GM21367 (cell line): Measurements from ENCODE around the gene GTF2A1L.
"Not testable (repeated sequence)": the region's sequence is repeated elsewhere in the genome, so short reads cannot be mapped to it uniquely, and the experiment has no call there.

Experiments used
- ATAC-seq: cut with Tn5 transposase; IDR thresholded peaks from one replicate; pipeline ENCODE4 v1.9.1; 2021; ENCODE audit not compliant: unreplicated experiment

Gene GTF2A1L

GRCh38 chr2:48695991-48696390, 78.3 kb downstream of the GTF2A1L start:
- ATAC-seq = no peak

DNA sequence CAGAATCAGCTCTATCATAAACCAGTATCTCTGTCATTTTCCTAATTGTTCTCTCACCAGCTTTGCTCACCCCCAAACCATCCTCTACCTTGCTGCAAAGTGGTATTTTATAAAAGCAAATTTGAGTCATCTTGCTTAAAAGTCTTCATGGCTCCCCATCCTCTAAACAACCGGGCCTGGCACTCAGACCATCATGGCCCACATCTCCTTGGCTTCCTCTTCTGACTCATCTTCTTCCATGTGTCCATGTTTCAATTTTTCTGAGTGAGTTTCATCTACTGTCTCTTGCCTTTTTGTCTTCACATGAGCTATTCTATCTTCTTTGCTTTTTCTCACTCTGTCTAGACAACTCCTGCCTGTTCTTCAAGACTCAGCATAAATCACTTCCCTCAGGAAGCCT, 79.2 kb downstream of the GTF2A1L start:
- ATAC-seq = no peak

GRCh38 chr2:48699348-48699930, 81.8 kb downstream of the GTF2A1L start:
- ATAC-seq = no peak

GRCh38 chr2:48703621-48704020, 86.0 kb downstream of the GTF2A1L start:
- not testable (repeated sequence) for ATAC-seq

DNA sequence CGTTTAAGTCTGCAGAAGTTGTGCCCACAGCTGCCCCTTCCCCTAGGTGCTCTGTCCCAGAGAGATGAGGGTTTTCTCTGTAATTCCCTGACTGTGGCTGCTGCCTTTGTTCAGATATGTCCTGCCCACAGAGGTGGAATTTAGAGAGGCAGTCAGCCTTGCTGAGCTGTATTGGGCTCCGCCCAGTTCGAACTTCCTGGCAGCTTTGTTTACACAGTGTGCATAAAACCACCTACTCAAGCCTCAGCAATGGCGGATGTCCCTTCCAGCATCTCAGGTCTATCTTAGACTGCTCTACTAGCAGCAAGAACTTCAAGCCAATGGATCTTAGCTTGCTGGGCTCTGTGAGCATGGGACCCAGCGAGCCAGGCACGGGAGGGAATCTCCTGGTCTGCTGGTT, 89.8 kb downstream of the GTF2A1L start:
- ATAC-seq = no peak

- ATAC-seq = no peak
These were observed 91.7 kb downstream of the GTF2A1L start for GRCh38 chr2:48709096-48710034.

- ATAC-seq = no peak
These were observed 93.7 kb downstream of the GTF2A1L start for GRCh38 chr2:48711343-48711742.

DNA sequence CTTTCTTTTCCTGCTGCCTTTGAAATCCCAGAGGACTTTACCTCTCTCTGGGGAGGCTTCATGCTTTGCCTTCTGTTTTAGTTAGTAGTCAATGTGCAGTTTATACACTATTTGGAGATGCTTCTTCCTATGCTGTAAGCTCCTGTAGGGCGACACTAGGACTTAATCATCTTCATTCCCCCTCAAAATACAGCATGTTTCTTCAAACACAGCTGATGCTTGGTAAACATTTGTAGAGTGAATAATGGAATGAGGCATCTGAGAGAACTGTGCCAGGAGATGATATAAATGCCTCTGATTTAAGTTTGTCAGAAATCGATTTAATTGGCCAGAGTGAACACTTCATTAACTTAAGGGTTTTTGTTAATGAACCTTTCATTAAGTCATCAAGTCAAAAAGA, 94.5 kb downstream of the GTF2A1L start:
- no peak for ATAC-seq

- no peak for ATAC-seq
These were observed 96.0 kb downstream of the GTF2A1L start for GRCh38 chr2:48713647-48714046.

- no peak for ATAC-seq
These were observed 96.6 kb downstream of the GTF2A1L start for GRCh38 chr2:48714245-48714644.

DNA sequence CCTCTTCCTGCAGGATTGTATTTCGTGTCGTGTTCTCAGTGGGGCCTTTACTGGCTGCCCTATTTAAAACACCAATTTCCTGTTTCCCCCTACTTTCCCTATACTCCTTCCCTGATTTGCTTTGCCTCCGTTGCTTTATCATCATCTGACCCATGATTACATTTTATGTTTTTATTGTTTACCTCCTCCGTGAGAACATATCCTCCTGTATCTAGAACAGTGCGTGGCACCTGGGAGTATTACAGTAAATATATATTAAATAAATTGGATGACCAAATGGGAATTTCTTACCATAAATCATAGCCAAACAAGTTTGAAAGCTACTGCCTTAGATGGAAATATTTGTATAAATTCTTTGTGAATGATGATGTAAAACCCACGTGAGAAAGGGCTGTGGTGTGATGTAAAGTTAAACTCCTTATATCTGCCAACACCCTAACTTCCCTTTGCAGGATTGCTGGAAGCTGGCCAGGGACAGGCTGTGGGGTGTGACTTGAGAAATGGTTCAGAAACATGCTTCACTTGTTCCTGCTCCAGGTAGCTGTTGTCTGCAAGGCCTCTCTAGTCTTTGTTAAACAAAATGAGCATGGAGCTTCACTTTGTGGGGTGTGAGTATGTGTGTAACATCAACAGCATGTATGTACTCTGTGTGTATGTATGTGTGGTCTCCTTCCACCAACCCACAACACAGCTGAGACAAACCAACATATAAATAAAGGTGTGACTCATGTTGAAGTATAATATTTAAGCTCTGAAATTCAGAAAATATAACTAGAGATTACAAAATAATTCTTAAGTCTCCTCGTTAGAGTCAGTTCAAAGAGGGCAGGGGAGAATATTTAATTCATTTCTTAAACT, 97.6 kb downstream of the GTF2A1L start:
- ATAC-seq = no peak

DNA sequence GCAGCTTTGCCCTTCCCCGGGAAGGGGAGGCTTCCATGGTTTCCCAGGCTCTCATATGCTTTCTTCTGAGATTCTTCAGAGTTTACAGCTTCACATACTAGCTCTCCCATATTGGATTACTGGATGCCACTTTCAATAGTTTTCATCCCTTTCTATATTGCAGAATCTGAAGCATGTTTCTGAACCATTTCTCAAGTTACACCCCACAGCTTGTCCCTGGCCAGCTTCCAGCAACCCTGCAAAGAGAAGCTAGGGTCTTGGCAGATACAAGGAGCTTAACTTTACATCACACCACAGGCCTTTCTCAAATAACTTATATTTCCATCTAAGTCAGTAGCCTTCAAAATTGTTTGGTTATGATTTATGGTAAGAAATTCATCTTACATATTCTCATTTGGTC, 98.3 kb downstream of the GTF2A1L start:
- ATAC-seq = no peak

GRCh38 chr2:48717846-48718245, 100.2 kb downstream of the GTF2A1L start:
- no peak for ATAC-seq

DNA sequence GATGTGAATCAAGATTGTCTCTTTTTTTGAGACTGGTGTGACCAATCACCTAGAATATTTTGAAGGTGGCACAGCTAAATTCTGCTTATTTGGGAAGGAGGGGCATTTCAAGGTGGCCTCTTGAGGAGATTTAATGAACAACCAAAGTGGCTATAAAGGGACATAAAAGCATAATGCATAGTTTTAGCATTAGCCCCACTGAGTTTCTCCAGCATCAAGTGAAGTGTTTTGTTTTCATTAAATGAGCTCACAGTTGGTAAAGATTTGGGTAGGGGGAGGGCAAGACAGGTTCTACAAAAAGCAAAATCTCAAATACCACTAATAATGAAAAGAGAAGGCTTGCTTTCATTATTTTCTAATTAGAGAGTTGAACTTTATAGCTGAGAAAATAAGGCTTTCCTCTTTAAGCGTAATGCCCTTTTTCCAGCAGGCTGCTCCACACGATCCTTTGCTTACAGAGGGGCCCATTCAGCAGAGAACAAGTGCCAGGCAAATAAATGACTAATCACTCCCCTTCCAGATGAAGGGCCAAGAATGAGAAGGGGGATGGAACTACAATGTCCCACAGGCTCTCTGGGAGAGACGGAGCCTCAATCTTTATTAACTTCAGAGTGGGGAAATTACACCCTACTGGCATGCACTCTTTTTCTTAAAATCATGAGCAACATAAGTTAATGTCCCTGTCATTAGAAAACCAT, 102.0 kb downstream of the GTF2A1L start:
- ATAC-seq = no peak

DNA sequence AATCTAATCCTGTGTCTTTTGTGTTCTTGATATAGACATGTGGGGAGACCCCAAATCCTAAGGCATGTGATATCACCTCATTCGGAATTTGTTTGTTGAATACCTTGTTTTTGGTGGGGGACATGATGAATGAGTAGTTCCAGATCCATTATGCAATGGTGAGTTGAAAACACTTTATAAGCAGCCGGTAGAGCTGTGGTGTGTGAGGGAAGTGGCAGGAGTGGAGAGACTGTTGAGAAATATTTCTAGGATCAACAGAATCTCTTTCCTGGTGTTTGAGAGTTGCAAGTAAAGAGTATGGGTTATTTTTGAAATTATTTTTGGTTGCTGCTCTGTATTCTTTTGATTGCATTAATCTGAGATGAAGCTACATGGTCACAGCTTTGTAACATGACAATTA, 103.5 kb downstream of the GTF2A1L start:
- no peak for ATAC-seq

DNA sequence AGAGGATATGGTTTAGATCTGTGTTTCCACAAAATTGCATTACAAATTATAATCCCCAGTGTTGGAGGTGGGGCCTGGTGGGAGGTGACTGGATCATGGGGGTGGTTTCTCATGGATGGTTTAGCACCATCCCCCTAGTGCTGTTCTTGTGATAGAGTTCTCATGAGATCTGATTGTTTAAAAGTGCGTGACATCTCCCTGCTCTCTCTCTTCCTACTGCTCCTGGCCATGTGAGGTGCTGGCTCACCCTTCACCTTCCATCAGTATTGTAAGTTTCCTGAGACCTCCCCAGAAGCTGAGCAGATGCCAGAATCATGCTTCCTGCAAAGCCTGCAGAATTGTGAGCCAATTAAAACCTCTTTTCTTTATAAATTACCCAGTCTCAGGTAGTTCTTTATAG, 104.7 kb downstream of the GTF2A1L start:
- no peak for ATAC-seq

- no peak for ATAC-seq
These were observed 105.5 kb downstream of the GTF2A1L start for GRCh38 chr2:48723129-48723528.

DNA sequence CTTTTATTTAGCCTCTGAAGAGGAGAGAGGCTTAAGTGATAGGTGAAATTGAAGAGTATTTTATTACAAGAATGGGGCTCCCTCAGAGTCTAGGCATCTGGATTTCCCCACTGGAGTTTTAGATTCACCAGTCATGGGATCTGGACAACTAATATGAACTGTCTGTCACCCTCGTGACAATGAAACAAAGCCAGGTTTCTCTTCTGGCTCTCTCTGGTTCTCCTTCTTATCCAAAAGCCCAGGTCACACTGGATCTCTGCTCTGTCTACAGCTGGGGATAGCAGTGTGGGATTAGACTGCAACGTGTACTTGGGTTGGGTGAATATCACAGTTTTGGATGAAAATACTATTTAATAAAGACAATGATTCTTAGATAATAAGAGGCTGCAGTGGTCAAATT, 106.6 kb downstream of the GTF2A1L start:
- ATAC-seq = no peak

- no peak for ATAC-seq
These were observed 108.2 kb downstream of the GTF2A1L start for GRCh38 chr2:48725696-48726494.

DNA sequence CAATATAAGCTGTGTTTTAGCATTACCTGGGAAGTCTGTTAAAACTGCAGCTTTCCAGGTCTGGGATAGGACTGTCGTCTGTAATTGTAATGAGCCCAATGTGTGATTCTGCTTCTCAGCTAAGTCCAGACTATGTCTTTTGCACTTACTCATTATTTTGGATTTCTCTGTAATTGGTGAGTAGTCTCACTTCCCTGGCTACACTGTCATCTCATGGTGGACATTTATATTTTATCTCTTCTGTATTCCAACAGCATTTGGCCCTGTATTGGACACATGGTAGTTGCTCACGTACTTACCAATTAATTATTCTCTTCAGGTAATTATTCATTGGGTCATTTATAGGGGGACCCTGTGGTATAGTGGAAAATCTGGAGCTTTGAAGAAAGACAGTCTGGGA, 109.9 kb downstream of the GTF2A1L start:
- no peak for ATAC-seq
